K562 (cell line): ENCODE results near the gene ARMH3. TPM values are rescaled to one million over a fixed set of nuclear protein-coding genes. Genes with fewer than 3 reads are reported as not detected.

Experiments used
- ATAC-seq: fragments of 200-7000 bp; cut with Tn5 transposase; 3 replicates; pipeline ENCODE4 v1.9.1; 2020; ENCODE audit warnings: moderate library complexity
- BruUV-seq: library from RNA; stranded (reverse); fragments of 400-500 nt; replicated peaks from 2 replicates; lab custom pipeline; 2021; lab: Mats Ljungman, UMichigan
- CTCF ChIA-PET: fragments of 300-600 bp; formaldehyde crosslinking; extraction: SDS; loops from one replicate; lab custom pipeline; 2021; ENCODE audit warnings: low intra/inter-chr PET ratio; lab: Yijun Ruan, JAX
- POLR2A ChIA-PET: fragments of 300-600, 350-650 bp; sonication (Branson Sonifier 250); formaldehyde crosslinking; extraction: SDS; loops from one replicate; lab custom pipeline; 2021; ENCODE audit warnings: antibody characterized with exemption, inconsistent platforms; lab: Yijun Ruan, JAX
- DNase-seq, 4 experiments: peaks; one replicate each; pipeline versions ENCODE4 v3.0.0 to v3.0.0-alpha.2; 2011 to 2018; ENCODE audit warnings: low spot score in 3 of 4, mixed read lengths in 3 of 4; ENCODE audit errors: extremely low read depth in 1 of 4
- FAIRE-seq: peaks from 2 replicates; lab custom pipeline; 2011; peaks lifted over from hg19 to GRCh38; lab: Jason Lieb, UNC
- H2AFZ ChIP-seq: 2 replicates; pipeline ENCODE4 v1.6.0; 2011; ENCODE audit warnings: low read depth, low read length, control low read depth, inconsistent platforms
- H3K27ac ChIP-seq: fragments of 200-600 bp; 3 replicates; pipeline ENCODE4 v1.8.0; 2011; ENCODE audit warnings: low read depth, mild to moderate bottlenecking, control low read depth, inconsistent platforms, low read length, moderate library complexity, mixed read lengths; ENCODE audit errors: extremely low read depth
- H3K27me3 ChIP-seq, 2 experiments: fragments of 300-600 bp in 1 of 2; 2 replicates in 1 of 2; 3 replicates in 1 of 2; pipeline versions ENCODE4 v1.6.0 to v1.8.0; 2011; ENCODE audit warnings: inconsistent platforms in 2 of 2, low read length in 2 of 2, mild to moderate bottlenecking in 1 of 2, mixed read lengths in 1 of 2, moderate library complexity in 1 of 2; ENCODE audit not compliant: control insufficient read depth in 2 of 2, insufficient read depth in 2 of 2
- H3K36me3 ChIP-seq: fragments of 300-600 bp; 3 replicates; pipeline ENCODE4 v1.8.0; 2011; ENCODE audit warnings: mild to moderate bottlenecking, low read length, inconsistent platforms; ENCODE audit not compliant: control insufficient read depth, insufficient read depth
- H3K4me1 ChIP-seq, 2 experiments: fragments of 200-600 bp in 1 of 2; replicated peaks in 1 of 2; 2 replicates in 1 of 2; 3 replicates in 1 of 2; pipeline versions ENCODE4 v1.5.1 to v1.8.0; 2011; ENCODE audit warnings: inconsistent platforms in 2 of 2, low read length in 2 of 2, mild to moderate bottlenecking in 1 of 2, mixed read lengths in 1 of 2, moderate library complexity in 1 of 2; ENCODE audit not compliant: control insufficient read depth in 2 of 2, insufficient read depth in 2 of 2
- H3K4me2 ChIP-seq: 2 replicates; pipeline ENCODE4 v1.6.1; 2011; ENCODE audit warnings: low read length, control low read depth, inconsistent platforms, mixed read lengths; ENCODE audit not compliant: insufficient read depth
- H3K4me3 ChIP-seq: fragments of 200-600 bp; sonication (generic), shearing (Covaris generic); 2 replicates; pipeline ENCODE4 v1.5.1; 2016; ENCODE audit warnings: control low read depth, inconsistent platforms
- H3K79me2 ChIP-seq: fragments of 200-600 bp; 3 replicates; pipeline ENCODE4 v1.8.0; 2011; ENCODE audit warnings: low read length, inconsistent platforms; ENCODE audit not compliant: control insufficient read depth, insufficient read depth
- H3K9ac ChIP-seq, 2 experiments: 2 replicates each; pipeline versions ENCODE4 v1.6.0 to v1.6.1; 2011; ENCODE audit warnings: low read depth in 2 of 2, low read length in 2 of 2, control low read depth in 1 of 2, inconsistent platforms in 1 of 2, mild to moderate bottlenecking in 1 of 2, mixed read lengths in 1 of 2; ENCODE audit not compliant: insufficient read depth in 1 of 2
- H3K9me1 ChIP-seq: one replicate; pipeline ENCODE4 v1.6.0; 2011; ENCODE audit warnings: inconsistent platforms, mild to moderate bottlenecking, low read length, moderate library complexity; ENCODE audit not compliant: control insufficient read depth, insufficient read depth
- H3K9me3 ChIP-seq: replicated peaks from 2 replicates; pipeline ENCODE4 v1.5.1; 2011; ENCODE audit warnings: low read depth, low read length, inconsistent platforms; ENCODE audit not compliant: control insufficient read depth, insufficient read depth
- H4K20me1 ChIP-seq: replicated peaks from 2 replicates; pipeline ENCODE4 v1.6.1; 2011; ENCODE audit warnings: low read length, inconsistent platforms, mixed read lengths; ENCODE audit not compliant: control insufficient read depth, insufficient read depth
- ATF3 ChIP-seq, 2 experiments: fragments of 450-650 bp in 1 of 2; sonication (generic) in 1 of 2; formaldehyde crosslinking in 1 of 2; IDR thresholded peaks in 1 of 2; conservative IDR thresholded peaks in 1 of 2; 2 replicates each; pipeline versions ENCODE4 v1.6.1 to v1.8.1; 2016 to 2023; ENCODE audit warnings: mild to moderate bottlenecking in 2 of 2, moderate library complexity in 2 of 2, inconsistent platforms in 1 of 2, missing genetic modification reagents in 1 of 2
- CBFB ChIP-seq: sonication (generic); formaldehyde crosslinking; IDR thresholded peaks from 2 replicates; pipeline ENCODE4 v1.4.0; 2020; ENCODE audit warnings: mild to moderate bottlenecking, missing genetic modification reagents
- E2F5 ChIP-seq: sonication (generic); formaldehyde crosslinking; IDR thresholded peaks from 2 replicates; pipeline ENCODE4 v1.8.0; 2022; ENCODE audit warnings: mild to moderate bottlenecking, missing genetic modification reagents
- FIP1L1 ChIP-seq: fragments of 200-400 bp; formaldehyde crosslinking; IDR thresholded peaks from 2 replicates; pipeline ENCODE4 v1.6.1; 2018; ENCODE audit warnings: mild to moderate bottlenecking, low read depth, low read length; ENCODE audit not compliant: poor library complexity, severe bottlenecking
- FOXP1 ChIP-seq: sonication (generic); formaldehyde crosslinking; IDR thresholded peaks from 2 replicates; pipeline ENCODE4 v1.8.0; 2022; ENCODE audit warnings: mild to moderate bottlenecking, missing genetic modification reagents
- OTX1 ChIP-seq: fragments of 450-650 bp; formaldehyde crosslinking; IDR thresholded peaks from 2 replicates; pipeline ENCODE4 v1.4.0; 2022; ENCODE audit warnings: mild to moderate bottlenecking
- POLR3G ChIP-seq: IDR thresholded peaks from 2 replicates; pipeline ENCODE4 v1.6.1; 2011; ENCODE audit not compliant: insufficient read length, insufficient replicate concordance; ENCODE audit errors: extremely low read depth
- RB1 ChIP-seq: fragments of 450-650 bp; IDR thresholded peaks from 2 replicates; pipeline ENCODE4 v1.6.1; 2017; ENCODE audit warnings: low read depth, mild to moderate bottlenecking
- TAF1 ChIP-seq: IDR thresholded peaks from 2 replicates; pipeline ENCODE4 v1.6.1; 2011; ENCODE audit warnings: mild to moderate bottlenecking, low read length, moderate library complexity; ENCODE audit not compliant: insufficient read depth, control insufficient read depth, severe bottlenecking; ENCODE audit errors: extremely low read depth
- ZFP36 ChIP-seq: fragments of 150-350 bp; IDR thresholded peaks from 2 replicates; pipeline ENCODE4 v1.6.1; 2018; ENCODE audit warnings: low read length, low read depth; ENCODE audit not compliant: partially characterized antibody
- ZNF395 ChIP-seq: fragments of 200-800 bp; sonication (Bioruptor generic); IDR thresholded peaks from 2 replicates; pipeline ENCODE4 v1.6.1; 2017; ENCODE audit warnings: missing genetic modification characterization, missing compliant biosample characterization
- ZNF778 ChIP-seq: fragments of 450-650 bp; formaldehyde crosslinking; IDR thresholded peaks from 2 replicates; pipeline ENCODE4 v1.4.0; 2020; ENCODE audit warnings: mild to moderate bottlenecking, moderate library complexity
- WGBS: fragments of 100-300 bp; shearing (Covaris generic); methylation state at CpG from one replicate; pipeline ENCODE4 v1.1.6; 2016; ENCODE audit warnings: low coverage, mixed read lengths; ENCODE audit not compliant: insufficient coverage; ENCODE audit errors: missing lambda C conversion rate; 5-methylcytosine and 5-hydroxymethylcytosine counted together
- in situ Hi-C: fragments of 300-500 bp; cut with MboI; formaldehyde crosslinking; loops from 4 replicates; pipeline ENCODE4 v1.15.0; 2018; ENCODE audit warnings: inconsistent platforms, mixed read lengths
- intact Hi-C: fragments of 100-400 bp; cut with micrococcal nuclease; formaldehyde crosslinking; loops from 2 replicates; pipeline ENCODE4 v1.14.2; 2022
- polyA plus RNA-seq, 8 experiments: library from polyadenylated mRNA; depleted of rRNA in 4 of 8; stranded (reverse) in 5 of 8; unstranded in 3 of 8; fragments of >200 nt; fragmentation: Nextera tagmentation in 2 of 8; fragmentation: Illumina TruSeq in 1 of 8; extraction: Ambion mirVana in 2 of 8; extraction: Trizol in 1 of 8; gene quantifications; 2 replicates each; pipeline versions ENCODE4 v1.2.1 to v1.2.3, GENCODE V29; 2011 to 2014; ENCODE audit warnings: inconsistent platforms in 1 of 8, missing spikeins in 1 of 8
- total RNA-seq, 7 experiments: library from RNA; depleted of rRNA in 6 of 7; stranded (reverse); fragments of >200 nt in 6 of 7; fragmentation: Illumina TruSeq in 2 of 7; extraction: Trizol in 2 of 7; gene quantifications; 2 replicates each; pipeline versions ENCODE4 v1.2.1 to v1.2.3, GENCODE V29; 2011 to 2021; ENCODE audit warnings: low replicate concordance in 1 of 7
- TF ChIP-seq, protein P1 (sequence below): IDR thresholded peaks from 2 replicates; pipeline ENCODE4 v1.6.1; 2012; ENCODE audit warnings: low read depth, low read length, improper control_type of control experiment, borderline replicate concordance

The ARMH3 gene
- total and polyA plus RNA-seq, 9 of the 15 experiments (the other 6 are each of a cell fraction or from before 2014, with no cell fraction given) = 0.29 to 0.73 TPM; not detected in 7

GRCh38 chr10:101838416-101838970 is 217.5 kb downstream of the ARMH3 start:
- in situ Hi-C loops (loop anchor here (5.0 to 25.0 kb wide), 5 partner anchors 204 to 774 kb away; partner anchors contain the start of genes ACTR1A, CUEDC2 and SUFU), intact Hi-C loops (no loop called here)
- H3K36me3 ChIP-seq = peaks cover 4% of the 10 kb centered on the region; the same call in 1 of the 3 replicates
- H3K79me2 ChIP-seq = no peaks in the 10 kb centered on the region
- no peaks in the 10 kb centered on the region for H3K9me1 ChIP-seq
- H3K9me3 ChIP-seq = no peaks in the 10 kb centered on the region
- H3K4me3 ChIP-seq = no peak overlapping the region
- ChIA-PET POLR2A (interaction anchor here (2.1 kb wide), 1 partner anchor 25 kb away, joined by 6 read pairs; no protein-coding TSS in a partner anchor), CTCF (no interaction called here)
- no peak overlapping the region for H2AFZ ChIP-seq
- H3K4me2 ChIP-seq = no peak overlapping the region
- 62% methylated on average over 4 of the region's 6 CpGs for WGBS
- no peak for ATAC-seq
- no TSS peak for BruUV-seq
- no peak for FAIRE-seq
- H3K9ac ChIP-seq = peak overlapping the region in 1 of 2 experiments; percentile 40; a peak in 1 of 4 replicates
- no peaks in the 10 kb centered on the region for H3K27me3 ChIP-seq
- no peak overlapping the region for H3K27ac ChIP-seq
- H4K20me1 ChIP-seq = 0 out of 2 replicates have a peak, but pooled peaks cover 5% of the 10 kb centered on the region
- peak; percentile 0 to 1 (median 1) for DNase-seq
- H3K4me1 ChIP-seq = peaks cover 9 to 30% of the 10 kb centered on the region in 2 experiments; a peak in 4 of 5 replicates
- TF ChIP-seq FIP1L1 (no peak), POLR3G (no peak), RB1 (no peak), ZNF395 (CRISPR knock-in tag) (no peak), TAF1 (no peak), FOXP1 (CRISPR knock-in tag) (no peak), E2F5 (CRISPR knock-in tag) (no peak), OTX1 (no peak), CBFB (no peak), ATF3 (IDR thresholded peaks at IDR 0.05) (no peak), ATF3 (CRISPR knock-in tag; conservative IDR thresholded peaks at IDR 0.05) (no peak), ZFP36 (no peak), ZNF778 (CRISPR knock-in tag) (no peak)
- TF ChIP-seq, protein P1, sequence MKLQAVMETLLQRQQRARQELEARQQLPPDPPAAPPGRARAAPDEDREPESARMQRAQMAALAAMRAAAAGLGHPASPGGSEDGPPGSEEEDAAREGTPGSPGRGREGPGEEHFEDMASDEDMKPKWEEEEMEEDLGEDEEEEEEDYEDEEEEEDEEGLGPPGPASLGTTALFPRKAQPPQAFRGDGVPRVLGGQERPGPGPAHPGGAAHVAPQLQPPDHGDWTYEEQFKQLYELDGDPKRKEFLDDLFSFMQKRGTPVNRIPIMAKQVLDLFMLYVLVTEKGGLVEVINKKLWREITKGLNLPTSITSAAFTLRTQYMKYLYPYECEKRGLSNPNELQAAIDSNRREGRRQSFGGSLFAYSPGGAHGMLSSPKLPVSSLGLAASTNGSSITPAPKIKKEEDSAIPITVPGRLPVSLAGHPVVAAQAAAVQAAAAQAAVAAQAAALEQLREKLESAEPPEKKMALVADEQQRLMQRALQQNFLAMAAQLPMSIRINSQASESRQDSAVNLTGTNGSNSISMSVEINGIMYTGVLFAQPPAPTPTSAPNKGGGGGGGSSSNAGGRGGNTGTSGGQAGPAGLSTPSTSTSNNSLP = no peak
